D341Med (cell line): ENCODE data around the gene TSPAN18.
A peak's percentile ranks its signal among the peaks of the same experiment; 100 is the strongest.

Experiments
- DNase-seq: peaks from one replicate; pipeline ENCODE4 v3.0.0; 2012; ENCODE audit warnings: low spot score

TSPAN18 gene

GRCh38 chr11:44889266-44889665, 162.5 kb downstream of the TSPAN18 start:
- DNase-seq, result no peak

- DNase-seq, result no peak
Measured at GRCh38 chr11:44892843-44893242, 166.1 kb downstream of the TSPAN18 start.

GRCh38 chr11:44893308-44893822, 166.6 kb downstream of the TSPAN18 start:
- DNase-seq, result peak; percentile 81

- DNase-seq, result peak; percentile 90
Measured at GRCh38 chr11:44893846-44894617, 167.3 kb downstream of the TSPAN18 start.

- peak; percentile 42 for DNase-seq
Measured at GRCh38 chr11:44899959-44900358, 173.2 kb downstream of the TSPAN18 start.

GRCh38 chr11:44901120-44901633, 174.4 kb downstream of the TSPAN18 start:
- DNase-seq, result no peak

GRCh38 chr11:44901786-44902185, 175.0 kb downstream of the TSPAN18 start:
- no peak for DNase-seq

- no peak for DNase-seq
Measured at GRCh38 chr11:44903035-44903434, 176.3 kb downstream of the TSPAN18 start.

- DNase-seq, result no peak
Measured at GRCh38 chr11:44903518-44903917, 176.8 kb downstream of the TSPAN18 start.

GRCh38 chr11:44904261-44905020, 177.7 kb downstream of the TSPAN18 start:
- DNase-seq, result no peak

- DNase-seq, result no peak
Measured at GRCh38 chr11:44905131-44905866, 178.5 kb downstream of the TSPAN18 start.

GRCh38 chr11:44906649-44907048, 179.9 kb downstream of the TSPAN18 start:
- no peak for DNase-seq

- no peak for DNase-seq
Measured at GRCh38 chr11:44909557-44909956, 182.8 kb downstream of the TSPAN18 start.

GRCh38 chr11:44910591-44910990, 183.8 kb downstream of the TSPAN18 start:
- no peak for DNase-seq

- DNase-seq, result peak; percentile 81
Measured at GRCh38 chr11:44911029-44911814, 184.5 kb downstream of the TSPAN18 start.

GRCh38 chr11:44912270-44912987, 185.7 kb downstream of the TSPAN18 start:
- no peak for DNase-seq

GRCh38 chr11:44913502-44913901, 186.7 kb downstream of the TSPAN18 start:
- DNase-seq, result no peak

- DNase-seq, result no peak
Measured at GRCh38 chr11:44914105-44914504, 187.3 kb downstream of the TSPAN18 start.

GRCh38 chr11:44915004-44915403, 188.2 kb downstream of the TSPAN18 start:
- no peak for DNase-seq

GRCh38 chr11:44915621-44916020, 188.9 kb downstream of the TSPAN18 start:
- no peak for DNase-seq

- no peak for DNase-seq
Measured at GRCh38 chr11:44916331-44916730, 189.6 kb downstream of the TSPAN18 start.
